GM12875 (cell line): ENCODE data around the gene MYB.

Experiments
- H3K4me3 ChIP-seq: one replicate; pipeline ENCODE4 v1.5.1; 2011; ENCODE audit warnings: low read depth, low read length, control low read depth
- TF ChIP-seq, protein P1 (sequence below): IDR thresholded peaks from 2 replicates; pipeline ENCODE4 v1.5.1; 2011; ENCODE audit warnings: low read depth, mild to moderate bottlenecking, control low read depth, inconsistent platforms, low read length, moderate library complexity, borderline replicate concordance; ENCODE audit not compliant: insufficient read depth

The MYB gene

DNA sequence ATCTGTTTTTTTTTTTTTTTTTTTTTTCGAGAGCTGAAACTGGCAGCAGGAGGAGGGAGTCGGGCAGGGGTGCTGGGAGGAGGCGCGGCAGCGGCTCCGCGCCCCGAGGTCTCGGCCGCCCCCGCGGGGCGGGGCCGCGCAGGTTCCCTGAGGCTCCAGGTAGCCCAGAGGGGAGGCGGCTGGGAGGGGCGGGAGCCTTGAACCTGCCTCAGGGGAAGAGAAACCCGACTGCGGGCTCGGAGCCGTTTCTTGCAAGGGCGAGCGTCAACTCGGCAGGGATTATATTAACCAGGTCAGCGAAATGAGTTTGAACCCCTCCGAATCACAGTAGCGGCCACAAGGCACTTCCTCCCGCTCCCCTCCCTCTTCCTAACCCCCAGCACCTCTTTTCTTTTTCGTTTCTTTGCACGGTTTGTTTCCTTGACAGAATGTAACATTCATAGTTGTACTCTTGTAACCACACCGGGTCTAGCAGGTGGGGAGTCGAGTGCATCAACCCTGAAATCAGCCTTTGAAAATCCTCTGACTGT, 2.0 kb downstream of the MYB start:
- TF ChIP-seq, protein P1, sequence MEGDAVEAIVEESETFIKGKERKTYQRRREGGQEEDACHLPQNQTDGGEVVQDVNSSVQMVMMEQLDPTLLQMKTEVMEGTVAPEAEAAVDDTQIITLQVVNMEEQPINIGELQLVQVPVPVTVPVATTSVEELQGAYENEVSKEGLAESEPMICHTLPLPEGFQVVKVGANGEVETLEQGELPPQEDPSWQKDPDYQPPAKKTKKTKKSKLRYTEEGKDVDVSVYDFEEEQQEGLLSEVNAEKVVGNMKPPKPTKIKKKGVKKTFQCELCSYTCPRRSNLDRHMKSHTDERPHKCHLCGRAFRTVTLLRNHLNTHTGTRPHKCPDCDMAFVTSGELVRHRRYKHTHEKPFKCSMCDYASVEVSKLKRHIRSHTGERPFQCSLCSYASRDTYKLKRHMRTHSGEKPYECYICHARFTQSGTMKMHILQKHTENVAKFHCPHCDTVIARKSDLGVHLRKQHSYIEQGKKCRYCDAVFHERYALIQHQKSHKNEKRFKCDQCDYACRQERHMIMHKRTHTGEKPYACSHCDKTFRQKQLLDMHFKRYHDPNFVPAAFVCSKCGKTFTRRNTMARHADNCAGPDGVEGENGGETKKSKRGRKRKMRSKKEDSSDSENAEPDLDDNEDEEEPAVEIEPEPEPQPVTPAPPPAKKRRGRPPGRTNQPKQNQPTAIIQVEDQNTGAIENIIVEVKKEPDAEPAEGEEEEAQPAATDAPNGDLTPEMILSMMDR, result peak; percentile 23; the same call in 1 of the 2 replicates
- peak overlapping the region; percentile 83 for H3K4me3 ChIP-seq

DNA sequence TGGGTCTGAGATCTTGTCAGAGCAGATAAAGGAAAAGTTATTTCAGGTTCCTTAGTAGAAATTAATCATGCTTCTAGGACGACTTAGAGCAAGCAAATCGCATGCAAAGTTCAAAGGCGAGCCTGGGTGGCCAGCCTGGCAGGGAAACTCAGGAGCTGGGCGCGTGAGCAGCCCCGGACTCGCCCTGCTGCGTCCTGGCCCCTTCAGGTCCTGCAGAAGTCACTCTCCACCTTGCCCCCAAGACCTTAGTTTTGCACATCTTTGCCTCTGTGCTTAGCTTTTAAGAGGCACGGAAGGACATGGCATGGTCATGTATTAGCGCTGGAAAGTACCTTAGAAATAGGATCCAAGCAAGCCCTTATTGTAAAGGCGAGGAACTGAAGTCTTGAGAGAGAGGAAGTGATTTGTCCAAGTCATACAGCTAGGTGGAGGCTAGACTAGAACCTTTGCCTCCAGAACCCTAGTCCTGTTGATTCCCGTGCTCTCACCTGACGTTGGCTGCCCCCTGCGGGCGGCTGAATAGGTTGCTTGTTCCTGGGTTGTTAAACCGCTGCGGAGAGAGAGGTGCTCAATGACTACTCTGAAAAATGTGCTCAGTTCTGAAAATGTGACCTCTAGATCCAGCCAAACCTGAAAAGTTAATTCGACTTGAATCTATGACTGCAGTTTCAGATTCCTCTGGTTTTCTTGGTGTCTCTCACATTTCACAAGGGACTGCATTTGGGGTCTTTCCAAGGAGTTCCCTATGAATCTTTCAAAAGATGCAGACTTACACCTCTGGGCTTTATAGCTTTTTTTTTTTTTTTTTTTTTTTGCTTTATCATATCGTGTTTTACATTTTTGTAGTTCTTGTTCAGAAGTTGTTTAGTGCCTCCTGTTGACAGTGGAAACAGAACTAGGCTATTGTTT, 2.7 kb downstream of the MYB start:
- TF ChIP-seq, protein P1, result peak; percentile 76
- H3K4me3 ChIP-seq, result peak overlapping the region; percentile 45

DNA sequence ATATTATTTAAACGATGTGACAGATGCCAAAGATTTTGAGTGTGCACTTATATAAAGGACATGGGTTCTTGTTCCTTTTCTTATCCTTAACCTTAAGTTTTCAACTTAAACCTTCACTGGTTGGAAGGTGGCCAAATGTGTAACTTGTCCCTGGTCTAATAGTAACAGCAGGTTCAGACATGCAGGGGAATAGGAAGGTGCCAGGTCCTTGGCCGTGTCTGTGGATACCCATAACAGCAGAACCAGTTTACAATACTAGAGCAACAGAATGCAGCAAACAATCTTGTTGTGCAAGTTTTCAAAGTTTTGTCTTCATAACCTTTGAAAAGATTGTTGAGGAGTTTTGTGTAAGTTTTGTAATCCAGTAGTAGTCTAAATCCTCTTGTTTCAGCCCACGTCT, 4.4 kb downstream of the MYB start:
- no peak overlapping the region for H3K4me3 ChIP-seq
- TF ChIP-seq, protein P1, result no peak

DNA sequence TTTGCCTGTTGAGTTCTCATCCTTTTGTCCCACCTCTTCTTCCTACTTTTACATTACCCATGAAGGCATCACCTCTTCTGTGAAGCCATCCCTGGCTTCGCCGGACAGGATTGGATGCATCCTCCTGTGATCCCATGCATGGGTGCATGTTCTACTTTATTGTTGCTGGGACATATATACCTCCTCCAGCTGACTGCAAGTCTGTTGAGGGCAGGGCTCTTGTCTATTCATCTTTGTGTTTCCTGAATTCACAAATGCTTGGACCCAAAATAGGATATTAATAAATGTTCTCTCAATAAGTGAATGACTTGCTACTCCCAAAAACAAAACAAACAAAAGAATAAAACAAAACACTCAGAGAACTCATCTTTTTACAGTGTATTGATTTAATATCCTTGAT, 5.1 kb downstream of the MYB start:
- no peak overlapping the region for H3K4me3 ChIP-seq
- TF ChIP-seq, protein P1, result no peak

DNA sequence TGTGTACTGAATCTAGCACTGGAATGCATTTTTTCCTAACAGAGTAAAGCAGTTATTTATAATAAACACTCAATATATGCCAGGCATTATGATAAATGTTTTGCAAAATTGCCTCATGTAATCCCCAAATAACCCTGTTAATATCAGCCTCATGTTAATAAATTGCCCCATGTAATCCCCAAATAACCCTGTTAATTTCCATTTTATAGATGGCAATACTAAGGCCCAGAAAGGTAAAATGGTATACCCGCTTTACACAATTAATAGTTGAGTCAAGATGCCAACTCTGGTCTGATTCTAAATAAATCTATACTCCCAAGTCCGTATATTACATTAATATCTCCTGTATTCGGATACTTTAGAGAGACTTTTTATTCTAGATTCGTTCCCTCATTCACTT, 6.3 kb downstream of the MYB start:
- TF ChIP-seq, protein P1, result no peak
- H3K4me3 ChIP-seq, result no peak overlapping the region

DNA sequence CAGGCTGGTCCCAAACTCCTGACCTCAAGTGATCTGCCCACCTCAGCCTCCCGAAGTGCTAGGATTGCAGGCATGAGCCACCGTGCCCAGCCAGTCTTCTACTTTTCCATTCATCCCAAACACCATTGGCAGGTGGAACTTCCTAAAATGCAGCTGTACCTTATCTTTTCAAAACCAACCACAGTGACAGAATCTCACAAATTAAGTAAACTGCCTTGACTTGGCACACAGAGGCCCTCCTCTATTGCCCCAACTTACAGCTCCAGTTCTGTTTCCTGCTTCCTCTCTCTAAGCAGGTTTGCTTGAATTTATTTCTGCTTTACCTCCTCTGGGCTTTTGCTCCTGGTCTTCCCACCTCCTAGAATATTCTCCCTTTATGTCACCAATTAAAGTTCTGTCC, 7.6 kb downstream of the MYB start:
- TF ChIP-seq, protein P1, result no peak
- no peak overlapping the region for H3K4me3 ChIP-seq

DNA sequence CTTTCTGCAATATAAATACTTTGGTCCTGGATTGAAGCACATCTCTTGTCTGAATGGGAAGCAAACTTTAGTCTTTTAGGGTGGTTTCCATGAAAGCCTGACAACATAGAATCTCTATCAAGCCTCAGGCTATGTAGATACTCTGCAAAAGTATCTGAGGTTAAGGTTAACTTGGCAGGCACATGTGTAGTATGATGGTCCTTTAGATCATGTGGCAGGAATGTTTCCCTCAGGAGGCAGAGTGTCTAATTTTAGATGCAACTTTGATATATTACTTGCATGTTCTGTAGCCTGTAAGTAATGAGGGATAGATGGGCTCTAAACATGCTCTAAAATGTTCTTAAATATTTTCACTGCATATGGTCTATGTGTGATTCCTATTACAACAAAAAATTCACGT, 8.2 kb downstream of the MYB start:
- no peak overlapping the region for H3K4me3 ChIP-seq
- TF ChIP-seq, protein P1, result no peak
